K562 (cell line): ENCODE results near the gene TRIM26. TPM values are rescaled to one million over a fixed set of nuclear protein-coding genes. Genes with fewer than 3 reads are reported as not detected.
A peak's percentile ranks its signal among the peaks of the same experiment; 100 is the strongest.

Source experiments
- ATAC-seq: fragments of 200-7000 bp; cut with Tn5 transposase; 3 replicates; pipeline ENCODE4 v1.9.1; 2020; ENCODE audit warnings: moderate library complexity
- BruUV-seq: library from RNA; stranded (reverse); fragments of 400-500 nt; replicated peaks from 2 replicates; lab custom pipeline; 2021; lab: Mats Ljungman, UMichigan
- CTCF ChIA-PET: fragments of 300-600 bp; formaldehyde crosslinking; extraction: SDS; loops from one replicate; lab custom pipeline; 2021; ENCODE audit warnings: low intra/inter-chr PET ratio; lab: Yijun Ruan, JAX
- POLR2A ChIA-PET: fragments of 300-600, 350-650 bp; sonication (Branson Sonifier 250); formaldehyde crosslinking; extraction: SDS; loops from one replicate; lab custom pipeline; 2021; ENCODE audit warnings: antibody characterized with exemption, inconsistent platforms; lab: Yijun Ruan, JAX
- DNase-seq, 4 experiments: peaks; one replicate each; pipeline versions ENCODE4 v3.0.0 to v3.0.0-alpha.2; 2011 to 2018; ENCODE audit warnings: low spot score in 3 of 4, mixed read lengths in 3 of 4; ENCODE audit errors: extremely low read depth in 1 of 4
- FAIRE-seq: peaks from 2 replicates; lab custom pipeline; 2011; peaks lifted over from hg19 to GRCh38; lab: Jason Lieb, UNC
- H2AFZ ChIP-seq: 2 replicates; pipeline ENCODE4 v1.6.0; 2011; ENCODE audit warnings: low read depth, low read length, control low read depth, inconsistent platforms
- H3K27ac ChIP-seq: fragments of 200-600 bp; 3 replicates; pipeline ENCODE4 v1.8.0; 2011; ENCODE audit warnings: low read depth, mild to moderate bottlenecking, control low read depth, inconsistent platforms, low read length, moderate library complexity, mixed read lengths; ENCODE audit errors: extremely low read depth
- H3K27me3 ChIP-seq, 2 experiments: fragments of 300-600 bp in 1 of 2; 2 replicates in 1 of 2; 3 replicates in 1 of 2; pipeline versions ENCODE4 v1.6.0 to v1.8.0; 2011; ENCODE audit warnings: inconsistent platforms in 2 of 2, low read length in 2 of 2, mild to moderate bottlenecking in 1 of 2, mixed read lengths in 1 of 2, moderate library complexity in 1 of 2; ENCODE audit not compliant: control insufficient read depth in 2 of 2, insufficient read depth in 2 of 2
- H3K36me3 ChIP-seq: fragments of 300-600 bp; 3 replicates; pipeline ENCODE4 v1.8.0; 2011; ENCODE audit warnings: mild to moderate bottlenecking, low read length, inconsistent platforms; ENCODE audit not compliant: control insufficient read depth, insufficient read depth
- H3K4me1 ChIP-seq, 2 experiments: fragments of 200-600 bp in 1 of 2; replicated peaks in 1 of 2; 2 replicates in 1 of 2; 3 replicates in 1 of 2; pipeline versions ENCODE4 v1.5.1 to v1.8.0; 2011; ENCODE audit warnings: inconsistent platforms in 2 of 2, low read length in 2 of 2, mild to moderate bottlenecking in 1 of 2, mixed read lengths in 1 of 2, moderate library complexity in 1 of 2; ENCODE audit not compliant: control insufficient read depth in 2 of 2, insufficient read depth in 2 of 2
- H3K4me2 ChIP-seq: 2 replicates; pipeline ENCODE4 v1.6.1; 2011; ENCODE audit warnings: low read length, control low read depth, inconsistent platforms, mixed read lengths; ENCODE audit not compliant: insufficient read depth
- H3K4me3 ChIP-seq: fragments of 200-600 bp; sonication (generic), shearing (Covaris generic); 2 replicates; pipeline ENCODE4 v1.5.1; 2016; ENCODE audit warnings: control low read depth, inconsistent platforms
- H3K79me2 ChIP-seq: fragments of 200-600 bp; 3 replicates; pipeline ENCODE4 v1.8.0; 2011; ENCODE audit warnings: low read length, inconsistent platforms; ENCODE audit not compliant: control insufficient read depth, insufficient read depth
- H3K9ac ChIP-seq, 2 experiments: 2 replicates each; pipeline versions ENCODE4 v1.6.0 to v1.6.1; 2011; ENCODE audit warnings: low read depth in 2 of 2, low read length in 2 of 2, control low read depth in 1 of 2, inconsistent platforms in 1 of 2, mild to moderate bottlenecking in 1 of 2, mixed read lengths in 1 of 2; ENCODE audit not compliant: insufficient read depth in 1 of 2
- H3K9me1 ChIP-seq: one replicate; pipeline ENCODE4 v1.6.0; 2011; ENCODE audit warnings: inconsistent platforms, mild to moderate bottlenecking, low read length, moderate library complexity; ENCODE audit not compliant: control insufficient read depth, insufficient read depth
- H3K9me3 ChIP-seq: replicated peaks from 2 replicates; pipeline ENCODE4 v1.5.1; 2011; ENCODE audit warnings: low read depth, low read length, inconsistent platforms; ENCODE audit not compliant: control insufficient read depth, insufficient read depth
- H4K20me1 ChIP-seq: replicated peaks from 2 replicates; pipeline ENCODE4 v1.6.1; 2011; ENCODE audit warnings: low read length, inconsistent platforms, mixed read lengths; ENCODE audit not compliant: control insufficient read depth, insufficient read depth
- IRF2 ChIP-seq: sonication (generic); formaldehyde crosslinking; IDR thresholded peaks from 2 replicates; pipeline ENCODE4 v1.8.1; 2022; ENCODE audit warnings: mild to moderate bottlenecking, missing genetic modification reagents
- TFAP4 ChIP-seq: sonication (generic); formaldehyde crosslinking; IDR thresholded peaks from 2 replicates; pipeline ENCODE4 v1.8.0; 2022; ENCODE audit warnings: missing genetic modification reagents, mild to moderate bottlenecking, moderate library complexity, borderline replicate concordance
- WGBS: fragments of 100-300 bp; shearing (Covaris generic); methylation state at CpG from one replicate; pipeline ENCODE4 v1.1.6; 2016; ENCODE audit warnings: low coverage, mixed read lengths; ENCODE audit not compliant: insufficient coverage; ENCODE audit errors: missing lambda C conversion rate; 5-methylcytosine and 5-hydroxymethylcytosine counted together
- in situ Hi-C: fragments of 300-500 bp; cut with MboI; formaldehyde crosslinking; loops from 4 replicates; pipeline ENCODE4 v1.15.0; 2018; ENCODE audit warnings: inconsistent platforms, mixed read lengths
- intact Hi-C: fragments of 100-400 bp; cut with micrococcal nuclease; formaldehyde crosslinking; loops from 2 replicates; pipeline ENCODE4 v1.14.2; 2022
- polyA plus RNA-seq, 8 experiments: library from polyadenylated mRNA; depleted of rRNA in 4 of 8; stranded (reverse) in 5 of 8; unstranded in 3 of 8; fragments of >200 nt; fragmentation: Nextera tagmentation in 2 of 8; fragmentation: Illumina TruSeq in 1 of 8; extraction: Ambion mirVana in 2 of 8; extraction: Trizol in 1 of 8; gene quantifications; 2 replicates each; pipeline versions ENCODE4 v1.2.1 to v1.2.3, GENCODE V29; 2011 to 2014; ENCODE audit warnings: inconsistent platforms in 1 of 8, missing spikeins in 1 of 8
- total RNA-seq, 7 experiments: library from RNA; depleted of rRNA in 6 of 7; stranded (reverse); fragments of >200 nt in 6 of 7; fragmentation: Illumina TruSeq in 2 of 7; extraction: Trizol in 2 of 7; gene quantifications; 2 replicates each; pipeline versions ENCODE4 v1.2.1 to v1.2.3, GENCODE V29; 2011 to 2021; ENCODE audit warnings: low replicate concordance in 1 of 7

The TRIM26 gene
- total and polyA plus RNA-seq, 9 of the 15 experiments (the other 6 are each of a cell fraction or from before 2014, with no cell fraction given), result 0.80 to 5.0 (median 2.8) TPM

- DNase-seq (no peak), ATAC-seq (no peak), FAIRE-seq (no peak)
- peaks cover 4 to 24% of the 10 kb centered on the region in 2 experiments for H3K4me1 ChIP-seq
- TF ChIP-seq TFAP4 (CRISPR knock-in tag), result 0 out of 2 replicates have a peak, but pooled peaks have one; percentile 19
- no peak for TF ChIP-seq IRF2
- H3K9me3 ChIP-seq, result no peaks in the 10 kb centered on the region
- peaks cover 2 to 38% of the 10 kb centered on the region in 2 experiments; a peak in 3 of 5 replicates for H3K27me3 ChIP-seq
- intact Hi-C loops (no loop called here), in situ Hi-C loops (no loop called here)
- H4K20me1 ChIP-seq, result no peaks in the 10 kb centered on the region
- no peaks in the 10 kb centered on the region for H3K9me1 ChIP-seq
- BruUV-seq, result no TSS peak
- H2AFZ ChIP-seq, result peak overlapping the region; percentile 56; the same call in 1 of the 2 replicates
- no peak overlapping the region for H3K27ac ChIP-seq
- ChIA-PET CTCF (interaction anchor here (0.7 kb wide), 1 partner anchor 398 kb away, joined by 3 read pairs; no protein-coding TSS in a partner anchor), POLR2A (interaction anchor here (0.6 to 1.4 kb wide), 3 partner anchors 9 to 56 kb away, joined by 3 to 4 read pairs (median 3); no protein-coding TSS in a partner anchor)
- 34% methylated on average over 10 of the region's 10 CpGs for WGBS
- no peaks in the 10 kb centered on the region for H3K36me3 ChIP-seq
- H3K4me2 ChIP-seq, result no peak overlapping the region
- no peak overlapping the region for H3K9ac ChIP-seq
- no peaks in the 10 kb centered on the region for H3K79me2 ChIP-seq
- no peak overlapping the region for H3K4me3 ChIP-seq
These were observed 62.4 kb downstream of the TRIM26 start for GRCh38 chr6:30150671-30151395.
